GM21447 (cell line): ENCODE results near the gene KRT17.
"Not testable (repeated sequence)": the region's sequence is repeated elsewhere in the genome, so short reads cannot be mapped to it uniquely, and the experiment has no call there.

Experiments used
- ATAC-seq: cut with Tn5 transposase; IDR thresholded peaks from one replicate; pipeline ENCODE4 v1.9.1; 2021; ENCODE audit not compliant: unreplicated experiment

KRT17 gene

DNA sequence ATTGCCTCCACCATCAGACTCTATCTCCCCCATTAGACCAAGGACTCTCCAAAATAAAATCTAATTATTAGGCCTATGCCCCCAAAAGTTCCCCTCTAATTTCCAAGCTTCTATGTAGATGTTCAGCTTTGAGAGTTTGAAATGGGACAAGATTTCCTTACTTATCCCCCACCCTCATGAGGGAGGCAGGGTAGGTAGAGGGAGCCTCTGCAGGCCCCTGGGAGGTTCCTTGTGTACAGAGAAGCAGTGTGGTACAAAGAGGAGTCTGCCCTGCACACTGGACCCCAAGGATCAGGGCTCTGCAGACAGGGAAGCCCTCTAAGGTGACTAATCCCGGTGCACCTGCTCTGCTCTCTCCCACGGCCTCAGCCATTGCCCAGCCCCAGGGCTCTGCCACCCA, 2.5 kb downstream of the KRT17 start:
- no peak for ATAC-seq

DNA sequence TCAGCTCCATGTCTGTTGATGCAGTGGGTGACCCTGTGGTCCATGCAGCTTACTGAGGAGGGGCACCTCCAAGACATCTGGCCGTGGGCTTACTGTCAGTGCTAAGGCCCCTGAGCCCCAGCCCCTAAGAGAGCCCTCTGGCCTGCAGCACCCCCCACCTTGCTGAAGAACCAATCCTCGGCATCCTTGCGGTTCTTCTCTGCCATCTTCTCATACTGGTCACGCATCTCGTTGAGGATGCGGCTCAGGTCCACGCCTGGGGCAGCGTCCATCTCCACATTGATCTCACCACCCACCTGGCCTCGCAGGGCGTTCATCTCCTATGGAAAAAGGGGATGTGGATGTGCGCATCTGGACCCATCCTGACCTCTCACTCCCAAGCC, 2.9 kb downstream of the KRT17 start:
- ATAC-seq = not testable (repeated sequence)

DNA sequence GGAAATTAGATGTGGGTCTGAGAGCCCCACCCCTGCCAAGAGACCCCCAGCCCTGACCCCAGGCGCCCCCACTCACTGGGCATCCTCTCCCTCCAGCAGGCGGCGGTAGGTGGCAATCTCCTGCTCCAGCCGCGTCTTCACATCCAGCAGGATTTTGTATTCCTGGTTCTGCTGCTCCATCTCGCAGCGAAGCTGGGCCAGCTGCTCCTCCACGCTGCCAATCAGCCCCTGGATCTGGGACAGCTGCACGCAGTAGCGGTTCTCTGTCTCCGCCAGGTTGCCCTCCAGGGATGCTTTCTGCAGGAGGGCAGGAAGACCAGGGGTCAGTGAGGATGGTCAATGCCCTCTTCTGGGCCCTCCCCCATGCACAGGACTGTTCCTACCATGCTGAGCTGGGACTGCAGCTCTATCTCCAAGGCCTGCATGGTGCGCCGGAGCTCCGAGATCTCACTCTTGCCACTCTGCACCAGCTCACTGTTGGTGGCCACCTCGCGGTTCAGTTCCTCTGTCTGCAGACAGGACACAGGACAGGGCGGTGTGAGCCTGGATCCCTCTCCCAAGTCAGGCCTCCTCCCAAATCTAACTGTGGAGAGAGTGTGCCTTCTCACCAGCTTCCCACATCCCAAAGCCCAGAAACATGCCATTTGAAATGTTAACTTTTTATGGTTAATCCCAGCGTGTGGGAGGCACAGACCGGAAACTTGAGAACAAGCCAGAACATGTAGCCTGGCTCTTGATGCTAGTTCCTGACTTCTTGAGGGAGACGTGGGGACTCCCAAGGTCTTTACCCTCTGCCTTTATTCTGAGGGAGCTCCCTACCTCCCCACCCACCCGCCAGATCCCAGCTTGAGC, 3.6 kb downstream of the KRT17 start:
- no peak for ATAC-seq

DNA sequence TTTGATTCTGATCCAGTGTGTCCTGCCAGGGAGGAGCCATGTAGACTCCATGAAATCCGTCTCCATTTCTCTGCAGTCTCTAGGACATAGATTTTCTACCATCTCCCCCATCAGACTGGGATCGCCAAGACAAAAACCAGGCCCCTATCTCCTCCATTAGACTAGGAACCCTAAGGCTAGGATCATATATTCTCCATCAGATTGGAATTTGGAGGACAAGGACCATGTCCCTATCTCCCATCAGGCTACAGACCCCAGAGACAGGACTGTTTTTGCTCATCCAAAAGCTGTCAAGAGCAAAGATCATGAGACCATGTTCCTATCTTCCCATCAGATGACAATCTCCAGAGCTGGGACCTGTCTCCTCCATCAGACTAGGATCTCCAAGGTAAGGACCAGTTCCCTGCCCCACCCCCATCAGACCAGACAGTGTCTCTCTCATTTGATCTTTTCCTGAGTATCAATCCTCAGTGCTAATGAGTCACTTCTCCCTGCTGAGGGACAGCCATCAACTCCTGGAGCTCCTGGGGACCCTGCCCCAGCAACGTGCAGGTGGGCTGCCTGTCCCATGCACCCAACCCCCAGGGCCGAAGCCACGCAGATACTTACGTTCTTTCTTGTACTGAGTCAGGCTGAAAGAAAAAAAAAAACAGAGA, 4.3 kb downstream of the KRT17 start:
- not testable (repeated sequence) for ATAC-seq

DNA sequence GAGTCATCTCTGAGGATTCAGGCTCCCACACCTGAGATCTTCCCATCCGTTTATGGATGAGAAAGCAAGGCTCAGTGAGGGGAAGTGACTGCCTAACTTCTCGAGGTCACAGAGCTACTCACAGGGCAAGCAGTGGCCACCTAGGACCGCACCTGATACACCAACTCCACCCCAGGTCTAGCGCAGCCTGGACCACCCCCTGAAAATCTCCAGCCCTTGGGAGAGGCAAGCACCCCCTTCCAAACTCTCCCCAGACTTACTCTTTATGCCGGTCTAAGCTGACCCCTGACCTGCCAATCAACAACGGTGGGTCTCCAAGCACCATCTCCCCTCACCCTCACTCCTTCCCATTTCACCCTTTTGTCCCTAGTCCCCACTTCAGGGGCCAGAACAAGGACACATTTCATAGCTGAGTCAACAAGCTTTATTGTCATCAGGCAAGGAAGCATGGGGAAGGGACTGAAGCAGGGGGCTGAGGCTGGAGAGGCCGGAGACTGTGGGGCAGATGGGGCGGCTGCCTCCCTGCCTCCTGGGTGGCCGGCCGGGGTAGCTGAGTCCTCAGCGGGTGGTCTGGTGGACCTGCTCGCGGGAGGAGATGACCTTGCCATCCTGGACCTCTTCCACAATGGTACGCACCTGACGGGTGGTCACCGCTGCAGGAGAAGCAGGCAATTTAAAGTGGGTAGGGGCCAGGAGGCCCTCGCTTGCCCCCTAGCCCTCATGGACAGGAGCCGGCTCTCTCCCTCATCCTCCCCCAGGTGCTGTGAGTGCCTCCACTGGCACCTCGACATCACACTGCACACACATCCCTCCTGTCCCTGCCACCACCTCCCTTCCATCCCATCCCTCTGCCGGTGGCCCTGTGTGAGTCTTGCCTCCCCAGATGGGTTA, 5.1 kb downstream of the KRT17 start:
- no peak for ATAC-seq

DNA sequence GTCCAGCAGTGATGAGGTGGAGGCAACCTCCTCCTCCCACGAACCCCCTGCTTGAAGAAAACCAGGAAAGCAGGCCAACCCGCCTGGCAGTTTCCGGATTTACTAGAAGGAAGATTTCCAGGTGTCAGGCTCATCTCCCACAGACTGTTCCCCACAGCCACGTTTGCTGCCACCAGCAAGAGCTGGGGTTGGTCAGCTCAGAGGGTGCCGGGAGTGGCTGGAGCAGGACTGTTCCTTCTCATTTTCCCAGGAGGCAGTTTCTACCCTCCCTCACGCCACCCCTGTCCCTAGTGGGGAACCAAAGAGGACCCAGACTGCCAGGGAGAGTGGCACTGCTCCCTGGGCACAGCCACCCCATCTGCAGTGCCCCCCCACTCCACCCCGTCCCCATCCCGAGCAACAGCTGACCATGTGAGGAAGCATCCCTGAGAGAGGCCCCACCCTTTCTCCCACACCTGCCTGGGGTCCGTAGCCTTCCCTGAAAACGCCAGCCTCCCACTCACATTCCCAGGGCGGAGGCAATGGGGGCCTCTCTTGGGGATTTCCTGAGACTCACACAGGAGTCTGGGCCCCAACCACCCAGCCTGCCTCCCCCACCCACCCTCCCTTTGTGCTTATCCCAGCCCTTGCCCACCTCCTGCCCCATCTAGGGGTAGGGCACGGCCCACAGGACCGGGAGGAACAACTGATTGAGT, 5.9 kb downstream of the KRT17 start:
- ATAC-seq = no peak

DNA sequence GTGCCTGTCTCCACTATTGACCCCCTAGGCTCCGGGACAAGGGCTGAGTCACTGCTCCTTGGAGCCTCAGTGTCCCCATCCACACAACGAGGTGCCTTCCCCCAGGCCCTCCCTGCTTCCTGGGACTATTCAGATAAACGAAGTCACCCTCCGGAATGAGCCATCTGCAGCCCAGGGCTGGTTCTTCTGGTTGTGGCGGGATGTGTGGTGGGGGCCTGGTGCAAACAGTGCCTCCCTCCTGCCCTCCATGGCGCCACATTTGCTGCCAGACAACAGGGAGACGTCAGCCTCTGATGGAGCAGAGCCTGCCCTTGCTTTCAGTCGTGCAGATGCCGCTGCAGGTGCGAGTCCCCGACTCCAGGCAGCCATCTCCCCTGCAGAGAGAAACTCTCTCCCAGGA, 6.7 kb downstream of the KRT17 start:
- no peak for ATAC-seq

DNA sequence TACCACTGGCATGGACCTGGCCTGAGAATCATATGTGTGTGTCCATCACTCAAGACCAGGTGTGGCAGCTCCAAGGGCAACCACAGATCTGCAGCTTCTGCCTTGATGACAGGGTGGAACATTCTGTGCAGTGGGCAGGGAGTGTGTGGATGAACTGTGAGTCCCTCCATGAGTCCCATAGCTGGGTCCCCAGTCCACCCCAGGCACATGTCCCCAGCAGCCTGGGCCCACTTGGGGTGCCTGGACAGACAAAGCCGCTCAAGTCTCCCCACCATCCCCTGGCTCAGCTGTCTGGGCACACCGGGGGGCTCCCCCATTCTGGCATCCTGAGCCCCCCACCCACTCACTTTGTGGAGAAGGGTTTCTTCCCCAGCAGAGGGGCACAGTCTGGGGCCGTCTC, 7.2 kb downstream of the KRT17 start:
- ATAC-seq = no peak

DNA sequence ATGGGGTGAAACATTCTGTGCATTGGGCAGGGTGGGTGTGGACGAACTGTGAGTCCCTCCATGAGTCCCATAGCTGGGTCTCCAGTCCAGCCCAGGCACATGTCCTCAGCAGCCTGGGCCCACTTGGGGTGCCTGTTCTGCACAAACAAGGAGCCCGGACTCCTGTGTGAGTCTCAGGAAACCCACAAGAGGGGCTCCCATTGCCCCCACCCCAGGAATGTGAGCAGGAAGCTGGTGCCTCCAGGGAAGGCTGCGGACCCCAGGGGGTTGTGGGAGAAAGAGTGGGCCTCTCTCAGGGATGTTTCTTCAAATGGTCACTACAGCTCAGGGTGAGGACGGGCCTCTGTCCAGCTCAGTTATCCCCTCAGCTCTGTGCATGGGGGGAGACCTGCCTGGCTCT, 7.9 kb downstream of the KRT17 start:
- ATAC-seq = not testable (repeated sequence)

DNA sequence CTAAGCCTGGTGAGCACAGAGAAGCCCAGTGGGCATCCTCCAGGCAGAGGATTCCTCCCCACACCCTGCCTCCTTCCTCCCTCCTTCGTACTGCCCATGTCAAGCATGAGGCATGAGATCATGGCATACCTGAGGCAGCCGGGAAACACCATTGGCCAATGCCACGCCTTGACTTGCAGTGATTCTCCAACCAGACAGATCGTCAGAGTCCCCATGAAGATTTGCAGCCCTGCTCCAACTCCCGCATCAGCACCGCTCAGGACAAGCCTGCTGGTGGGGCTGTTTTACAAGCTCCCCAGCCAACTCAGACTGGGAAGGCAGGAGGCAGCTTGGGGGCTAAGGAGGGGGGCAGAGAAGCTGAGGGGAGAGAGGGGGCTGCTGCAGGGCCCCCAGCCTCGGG, 8.9 kb downstream of the KRT17 start:
- no peak for ATAC-seq

DNA sequence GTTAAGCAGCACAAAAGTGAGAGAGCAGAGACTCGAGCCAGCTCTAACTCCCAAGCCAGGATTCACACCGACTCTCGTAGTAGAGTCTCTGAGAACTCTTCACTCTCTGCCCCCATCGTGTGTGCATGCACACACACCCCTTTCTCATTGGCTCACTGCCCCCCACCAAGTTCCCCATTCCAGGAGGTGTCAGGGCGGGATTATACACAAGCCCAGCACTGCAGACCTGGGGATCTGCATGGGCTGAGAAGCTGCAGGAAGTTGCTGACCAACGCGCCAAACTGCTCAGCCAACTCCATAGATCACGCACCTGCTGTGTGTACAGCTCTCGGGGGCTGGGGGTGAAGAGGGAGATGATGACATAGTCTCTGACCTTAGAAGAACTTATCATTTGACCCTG, 9.6 kb downstream of the KRT17 start:
- not testable (repeated sequence) for ATAC-seq

DNA sequence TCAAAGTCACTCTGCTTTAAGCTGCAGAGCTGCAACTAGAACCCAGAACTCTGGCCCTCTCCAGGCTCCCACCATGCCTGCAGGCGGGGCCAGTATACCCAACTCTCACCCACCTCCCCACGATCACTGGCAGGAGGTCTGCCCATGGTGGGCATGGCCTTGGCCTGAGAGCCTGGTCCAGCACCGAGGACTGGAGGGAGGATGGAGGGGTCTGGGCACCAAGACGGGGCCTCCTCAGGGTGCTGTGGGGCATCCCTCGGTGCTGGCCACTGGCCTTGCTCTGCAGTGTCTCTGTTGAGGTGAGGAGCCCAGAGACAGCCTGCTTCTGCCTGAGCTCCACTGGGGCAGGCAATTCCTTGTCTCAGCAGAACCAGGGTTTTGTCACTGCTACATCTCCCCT, 10.3 kb downstream of the KRT17 start:
- no peak for ATAC-seq

DNA sequence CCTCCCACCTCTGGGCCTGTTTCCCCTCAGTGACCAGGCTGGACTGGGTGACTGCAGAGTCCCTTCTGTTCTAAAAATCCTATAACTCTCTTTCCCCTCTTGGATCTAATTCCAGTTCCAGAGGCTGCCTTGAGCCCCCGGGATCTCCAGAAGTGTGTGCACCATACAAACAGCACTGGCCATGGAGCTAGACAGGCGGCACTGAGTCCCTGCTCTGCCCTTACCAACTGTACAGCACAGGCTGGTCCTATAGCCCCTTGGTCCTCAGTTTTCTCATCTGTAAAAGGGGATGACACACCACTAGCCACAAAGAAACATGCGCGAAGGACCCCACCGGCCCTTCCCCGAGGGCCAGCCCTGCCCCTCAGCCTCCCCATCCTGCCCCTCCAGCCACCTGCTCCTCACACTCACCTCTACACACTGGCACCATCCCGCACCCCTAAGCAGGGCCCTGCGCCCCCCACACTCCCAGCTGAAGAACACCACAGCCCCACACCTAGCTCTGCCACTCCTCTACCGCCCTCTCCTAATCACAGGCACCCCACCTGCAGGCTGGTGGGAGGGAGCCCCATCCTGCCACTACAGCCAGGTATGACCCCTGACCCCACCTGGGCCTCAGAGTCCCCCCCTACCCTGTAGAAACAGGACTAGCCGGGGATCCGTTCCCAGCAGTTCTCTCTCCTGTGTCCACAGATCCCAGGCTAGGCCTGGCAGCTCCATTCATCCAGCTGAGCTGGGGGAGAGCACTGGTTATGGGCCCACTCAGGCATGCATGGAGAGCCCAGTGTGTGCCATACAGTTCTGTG, 10.9 kb downstream of the KRT17 start:
- no peak for ATAC-seq

DNA sequence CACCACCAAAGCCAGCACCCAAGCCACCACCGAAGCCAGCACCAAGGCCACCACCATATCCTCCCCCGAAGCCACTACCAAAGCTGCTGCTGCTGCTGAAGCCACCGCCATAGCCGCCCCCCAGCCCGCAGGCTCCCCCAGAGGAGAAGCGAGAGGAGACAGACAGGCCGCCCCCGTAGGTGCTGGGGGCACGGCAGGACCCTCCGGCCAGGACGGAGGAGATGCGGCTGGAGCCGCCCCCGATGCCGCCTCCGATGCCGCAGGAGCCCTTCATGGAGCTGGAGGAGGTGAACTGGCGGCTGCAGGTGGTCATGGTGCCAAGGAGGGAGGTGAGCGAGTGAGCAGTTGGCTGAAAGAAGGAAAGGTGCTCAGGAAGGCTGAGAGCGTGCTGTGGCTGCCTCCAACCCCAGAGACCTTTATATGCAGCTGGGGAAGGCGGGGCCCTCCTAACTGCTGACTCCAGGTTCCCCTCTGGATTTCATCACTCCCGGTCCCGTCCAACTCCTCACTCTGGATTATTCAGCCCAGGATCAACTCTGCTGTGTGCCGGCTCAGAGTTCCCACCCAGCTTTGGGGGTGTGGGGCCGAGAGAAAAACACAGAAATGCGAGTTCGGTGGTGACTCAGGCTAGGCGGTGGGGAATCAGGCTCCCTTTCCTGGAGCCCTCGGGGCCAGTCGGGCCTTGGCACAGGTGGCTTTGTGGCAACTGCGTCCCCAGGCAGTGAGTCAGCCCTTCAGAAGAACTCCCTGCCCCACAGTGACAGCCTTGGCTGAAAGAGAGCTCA, 11.8 kb downstream of the KRT17 start, which contains the start of gene KRT16:
Gene KRT16, minus strand, starts transcription at position 392 of the 785 bp plus-strand sequence. Its CDS starts 79 bp downstream, at position 313.
- not testable (repeated sequence) for ATAC-seq

DNA sequence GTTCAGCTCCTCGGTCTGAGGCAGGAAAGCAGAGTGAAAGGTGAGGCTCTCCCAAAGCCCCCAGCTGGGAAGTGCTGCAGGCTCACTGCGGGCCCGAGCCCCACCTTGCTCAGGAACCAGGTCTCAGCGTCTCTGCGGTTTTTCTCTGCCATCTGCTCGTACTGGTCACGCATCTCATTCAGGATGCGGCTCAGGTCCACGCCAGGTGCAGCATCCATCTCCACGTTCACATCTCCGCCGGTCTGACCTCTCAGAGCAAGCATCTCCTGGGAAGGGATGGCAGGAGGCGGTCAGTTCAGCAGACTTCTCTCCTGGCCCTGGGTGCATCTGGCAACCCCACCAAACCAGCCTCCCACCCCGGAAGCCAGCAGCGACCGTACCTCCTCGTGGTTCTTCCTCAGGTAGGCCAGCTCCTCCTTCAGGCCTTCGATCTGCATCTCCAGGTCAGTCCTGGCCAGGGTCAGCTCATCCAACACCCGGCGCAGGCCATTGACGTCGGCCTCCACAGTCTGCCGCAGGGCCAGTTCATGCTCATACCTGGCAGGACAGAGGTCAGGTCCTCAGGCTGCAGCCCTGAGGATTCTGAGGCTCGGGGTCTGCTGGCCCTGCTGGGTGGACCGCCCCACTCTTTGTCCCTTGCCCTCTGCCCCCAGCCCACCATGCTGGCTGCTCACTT, 13.3 kb downstream of the KRT17 start:
- no peak for ATAC-seq

DNA sequence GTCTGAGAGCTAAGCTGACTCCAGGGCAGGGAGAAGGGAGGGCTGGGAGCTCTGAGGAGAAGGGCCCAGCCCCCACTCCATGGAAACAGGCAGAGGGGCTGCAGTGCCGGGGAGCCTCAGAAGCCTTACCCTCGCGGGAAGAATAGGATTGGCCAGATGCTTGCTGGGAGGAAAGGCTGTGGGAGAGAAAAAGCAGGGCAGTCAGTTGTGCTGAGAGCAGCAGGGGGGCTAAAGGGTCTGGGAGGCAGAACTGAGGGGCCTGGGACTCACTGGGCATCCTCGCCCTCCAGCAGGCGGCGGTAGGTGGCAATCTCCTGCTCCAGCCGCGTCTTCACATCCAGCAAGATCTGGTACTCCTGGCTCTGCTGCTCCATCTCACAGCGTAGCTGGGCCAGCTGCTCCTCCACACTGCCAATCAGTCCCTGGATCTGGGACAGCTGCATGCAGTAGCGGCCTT, 14.3 kb downstream of the KRT17 start:
- ATAC-seq = not testable (repeated sequence)

DNA sequence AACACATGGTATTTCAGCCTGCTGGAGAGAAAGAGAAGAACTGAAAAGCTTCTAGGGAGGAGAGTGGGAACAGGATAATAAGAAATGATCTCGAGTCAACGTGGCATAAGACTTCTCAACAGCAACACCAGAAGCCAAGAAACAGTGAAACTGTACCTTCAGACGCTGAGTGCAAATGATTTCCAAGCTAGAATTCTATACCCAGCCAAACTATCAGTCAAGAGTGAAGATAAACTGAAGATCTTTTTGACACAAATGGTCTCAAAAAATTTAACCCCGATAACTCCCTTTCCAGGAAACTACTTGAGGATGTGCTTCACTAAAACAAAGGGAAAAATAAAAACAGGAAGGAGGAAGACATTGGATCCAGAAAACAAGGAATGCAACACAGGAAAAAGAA, 17.4 kb downstream of the KRT17 start:
- not testable (repeated sequence) for ATAC-seq

DNA sequence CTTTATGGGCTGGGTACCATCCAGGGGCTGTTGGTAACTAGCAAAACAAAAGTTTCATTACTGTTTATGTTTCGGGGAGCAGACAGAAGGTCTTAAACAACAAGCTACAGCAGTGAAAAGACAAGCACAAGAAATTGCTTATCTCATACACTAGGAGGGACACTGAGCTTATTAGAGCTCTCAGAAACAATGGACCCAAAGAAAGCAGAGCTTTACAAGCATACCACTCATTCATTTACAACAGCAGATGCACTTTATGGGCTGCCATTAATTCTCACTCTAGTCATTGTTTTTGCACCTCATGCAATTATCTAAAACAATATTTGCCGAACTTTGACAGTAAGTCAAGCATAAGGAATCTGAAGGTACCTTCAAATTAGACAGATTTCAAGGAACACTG, 21.9 kb downstream of the KRT17 start:
- no peak for ATAC-seq

DNA sequence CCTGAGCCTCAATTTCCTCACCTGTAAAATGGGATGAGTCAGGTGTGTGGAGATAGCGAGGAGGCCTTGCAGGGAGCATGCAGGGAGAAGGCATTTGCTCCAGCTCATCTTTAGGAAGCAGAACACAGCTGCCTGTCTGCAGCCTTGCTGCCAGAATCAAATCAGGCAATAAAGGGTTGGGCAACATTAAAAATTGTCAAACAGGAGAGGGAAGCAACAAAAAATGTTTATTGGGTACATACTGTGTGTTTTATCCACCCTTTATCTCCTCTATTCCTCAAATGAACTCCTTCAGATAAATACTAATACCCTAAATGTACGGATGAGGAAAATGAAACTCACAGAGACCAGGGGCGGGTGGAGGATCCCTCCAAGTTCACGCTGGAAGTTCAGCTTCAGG, 24.1 kb downstream of the KRT17 start:
- no peak for ATAC-seq
